Measurements from ENCODE around the gene MINDY4.

GRCh38 chr7:30887464-30887872 lies 116.3 kb downstream of the MINDY4 start:
- TF ChIP-seq CTCF (conservative IDR thresholded peaks at IDR 0.05 in 1 of 2, IDR thresholded peaks at IDR 0.05 in 1 of 2; ENCODE audit: extremely low read depth in 1 of 2, insufficient read depth in 1 of 2, low read depth in 1 of 2, low read length in 2 of 2) = no peak
- no peak for TF ChIP-seq EZH2 (IDR thresholded peaks at IDR 0.05; ENCODE audit: borderline replicate concordance, low read length)
